GM19438 (cell line): ENCODE data around the gene VEPH1.

ENCODE experiments used
- ATAC-seq: cut with Tn5 transposase; IDR thresholded peaks from one replicate; pipeline ENCODE4 v1.9.1; 2021; ENCODE audit warnings: low read depth; ENCODE audit not compliant: unreplicated experiment

The VEPH1 gene

GRCh38 chr3:157235291-157235690 is 267.9 kb downstream of the VEPH1 start:
- ATAC-seq: no peak

GRCh38 chr3:157233923-157234322 is 269.3 kb downstream of the VEPH1 start:
- no peak for ATAC-seq

GRCh38 chr3:157232141-157232540 is 271.1 kb downstream of the VEPH1 start:
- no peak for ATAC-seq

GRCh38 chr3:157231071-157231470 is 272.1 kb downstream of the VEPH1 start:
- no peak for ATAC-seq

GRCh38 chr3:157226173-157226847 is 276.9 kb downstream of the VEPH1 start:
- ATAC-seq: peak; percentile 81

- ATAC-seq: no peak
Measured at GRCh38 chr3:157225001-157225400, 278.2 kb downstream of the VEPH1 start.

GRCh38 chr3:157220883-157221282 is 282.3 kb downstream of the VEPH1 start:
- no peak for ATAC-seq

- no peak for ATAC-seq
Measured at GRCh38 chr3:157220211-157220610, 283.0 kb downstream of the VEPH1 start.

GRCh38 chr3:157219215-157219614 is 284.0 kb downstream of the VEPH1 start:
- no peak for ATAC-seq
